GM21717 (cell line): ENCODE results near the gene ABLIM2.

Experiments
- ATAC-seq: cut with Tn5 transposase; IDR thresholded peaks from one replicate; pipeline ENCODE4 v1.9.1; 2021; ENCODE audit warnings: mild to moderate bottlenecking, moderate library complexity; ENCODE audit not compliant: unreplicated experiment

ABLIM2 gene

GRCh38 chr4:8123389-8123788 is 35.2 kb downstream of the ABLIM2 start:
- no peak for ATAC-seq

- ATAC-seq, result no peak
Observed at GRCh38 chr4:8122746-8123145, 35.9 kb downstream of the ABLIM2 start.

GRCh38 chr4:8121292-8122015 is 37.2 kb downstream of the ABLIM2 start:
- ATAC-seq, result no peak

GRCh38 chr4:8120501-8120900 is 38.1 kb downstream of the ABLIM2 start:
- ATAC-seq, result no peak

- ATAC-seq, result no peak
Observed at GRCh38 chr4:8119877-8120276, 38.7 kb downstream of the ABLIM2 start.

- ATAC-seq, result no peak
Observed at GRCh38 chr4:8118531-8118930, 40.1 kb downstream of the ABLIM2 start.

- ATAC-seq, result no peak
Observed at GRCh38 chr4:8118035-8118434, 40.6 kb downstream of the ABLIM2 start.

- ATAC-seq, result no peak
Observed at GRCh38 chr4:8117278-8117682, 41.3 kb downstream of the ABLIM2 start.

- ATAC-seq, result no peak
Observed at GRCh38 chr4:8115916-8116315, 42.7 kb downstream of the ABLIM2 start.

GRCh38 chr4:8115203-8115520 is 43.5 kb downstream of the ABLIM2 start:
- no peak for ATAC-seq

- no peak for ATAC-seq
Observed at GRCh38 chr4:8114456-8115202, 44.0 kb downstream of the ABLIM2 start.

- ATAC-seq, result no peak
Observed at GRCh38 chr4:8113611-8114377, 44.8 kb downstream of the ABLIM2 start.

GRCh38 chr4:8112672-8113071 is 45.9 kb downstream of the ABLIM2 start:
- no peak for ATAC-seq

GRCh38 chr4:8112036-8112576 is 46.5 kb downstream of the ABLIM2 start:
- no peak for ATAC-seq

- no peak for ATAC-seq
Observed at GRCh38 chr4:8110071-8110986, 48.3 kb downstream of the ABLIM2 start.

GRCh38 chr4:8109406-8110065 is 49.1 kb downstream of the ABLIM2 start:
- no peak for ATAC-seq

GRCh38 chr4:8108991-8109390 is 49.6 kb downstream of the ABLIM2 start:
- ATAC-seq, result no peak

GRCh38 chr4:8108261-8108660 is 50.4 kb downstream of the ABLIM2 start:
- ATAC-seq, result no peak

- ATAC-seq, result no peak
Observed at GRCh38 chr4:8107146-8107657, 51.4 kb downstream of the ABLIM2 start.
